Measurements from ENCODE around the gene F8.
"Not testable (repeated sequence)": the region's sequence is repeated elsewhere in the genome, so short reads cannot be mapped to it uniquely, and the experiment has no call there.

Gene F8

DNA sequence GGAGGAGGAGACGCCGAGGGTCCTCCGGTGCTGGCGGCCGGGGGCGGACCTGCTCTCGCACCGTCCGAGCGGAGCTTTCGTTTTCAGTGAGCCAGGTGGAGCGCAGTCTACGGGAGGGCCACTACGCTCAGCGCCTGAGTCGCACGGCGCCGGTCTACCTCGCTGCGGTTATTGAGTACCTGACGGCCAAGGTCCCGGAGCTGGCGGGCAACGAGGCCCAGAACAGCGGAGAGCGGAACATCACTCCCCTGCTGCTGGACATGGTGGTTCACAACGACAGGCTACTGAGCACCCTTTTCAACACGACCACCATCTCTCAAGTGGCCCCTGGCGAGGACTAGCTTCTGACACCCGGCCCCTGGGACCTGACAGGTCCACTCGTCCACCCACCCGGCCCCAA lies 137.5 kb downstream of the F8 start:
- DNase-seq (ENCODE audit: low spot score), result not testable (repeated sequence)

GRCh38 chrX:154884069-154884468 lies 138.5 kb downstream of the F8 start:
- not testable (repeated sequence) for DNase-seq (ENCODE audit: low spot score)

- no peak for DNase-seq (ENCODE audit: low spot score)
Measured at GRCh38 chrX:154873329-154873728, 149.2 kb downstream of the F8 start.

DNA sequence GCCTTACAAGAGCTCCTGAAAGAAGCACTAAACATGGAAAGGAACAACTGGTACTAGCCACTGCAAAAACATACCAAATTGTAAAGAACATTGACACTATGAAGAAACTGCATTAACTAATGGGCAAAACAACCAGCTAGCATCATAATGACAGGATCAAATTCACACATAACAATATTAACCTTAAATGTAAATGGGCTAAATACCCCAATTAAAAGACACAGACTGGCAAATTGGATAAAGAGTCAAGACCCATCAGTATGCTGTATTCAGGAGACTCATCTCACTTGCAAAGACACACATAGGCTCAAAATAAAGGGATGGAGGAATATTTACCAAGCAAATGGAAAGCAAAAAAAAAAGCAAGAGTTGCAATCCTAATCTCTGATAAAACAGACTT lies 154.0 kb downstream of the F8 start:
- DNase-seq (ENCODE audit: low spot score), result not testable (repeated sequence)

DNA sequence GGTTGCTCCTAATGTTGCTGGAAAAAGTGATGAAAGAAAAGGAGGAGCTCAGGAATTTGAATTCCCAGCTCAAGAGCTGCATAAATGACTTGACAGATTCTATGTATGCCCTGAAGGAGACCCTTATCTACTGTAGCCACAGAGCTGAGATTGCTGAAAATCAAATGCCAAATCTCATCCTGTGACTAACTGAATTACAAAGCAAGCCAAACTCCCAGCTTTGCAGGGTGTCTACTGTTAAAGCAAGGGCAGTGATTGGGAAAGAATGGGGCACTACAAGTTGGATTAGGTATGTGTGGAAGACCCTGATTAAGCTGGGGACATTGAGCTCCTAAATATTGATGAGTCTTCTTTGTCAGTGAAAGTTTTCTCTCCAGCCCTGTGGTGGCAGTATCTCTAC lies 167.3 kb downstream of the F8 start:
- no peak for DNase-seq (ENCODE audit: low spot score)

DNA sequence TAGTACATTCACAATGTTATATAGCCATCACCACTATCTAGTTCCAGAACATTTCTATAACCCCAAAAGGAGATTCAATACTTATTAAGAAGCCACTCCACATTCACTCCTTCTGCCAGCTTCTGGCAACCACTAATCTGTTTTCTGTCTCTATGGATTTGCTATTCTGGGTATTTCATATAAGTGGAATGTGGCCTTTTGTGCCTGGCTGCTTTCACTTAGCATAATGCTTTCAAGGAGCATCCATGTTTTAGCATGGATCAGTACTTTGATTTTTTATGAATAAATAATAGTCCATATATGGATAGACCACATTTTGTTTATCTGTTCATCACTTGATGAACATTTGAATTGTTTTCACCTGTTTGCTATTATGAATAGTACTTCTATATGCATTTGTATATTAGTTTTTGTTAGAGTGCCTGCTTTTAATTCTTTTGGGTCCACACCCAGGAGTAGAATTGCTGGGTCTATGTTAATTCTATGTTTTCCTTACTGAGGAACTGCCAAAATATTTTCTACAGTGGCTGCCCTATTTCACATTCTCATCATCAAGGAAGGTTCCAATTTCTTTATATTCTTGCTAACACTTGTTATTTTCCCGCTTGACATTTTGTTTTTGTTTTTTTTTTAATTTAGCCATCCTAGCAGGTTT lies 171.4 kb downstream of the F8 start:
- no peak for DNase-seq (ENCODE audit: low spot score)

DNA sequence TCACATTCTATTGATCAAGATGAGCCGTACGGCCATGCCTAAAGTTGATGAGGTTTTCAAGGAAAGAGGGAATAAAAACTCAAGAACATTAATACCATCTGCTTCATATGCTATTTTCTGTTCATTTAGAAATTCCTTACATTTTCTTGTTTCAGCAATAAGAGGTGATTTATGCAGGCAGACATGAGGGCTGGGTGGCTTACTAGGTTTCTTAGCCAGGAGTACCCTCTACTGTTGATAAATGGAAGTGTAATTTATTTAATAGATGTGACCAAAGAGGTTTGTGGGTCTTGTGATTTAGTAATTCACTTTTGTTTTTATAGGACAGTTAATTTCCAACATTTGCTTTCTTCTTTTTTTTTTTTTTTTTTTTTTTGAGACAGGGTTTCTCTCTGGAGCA lies 181.7 kb downstream of the F8 start:
- peak; percentile 36 for DNase-seq (ENCODE audit: low spot score)

DNA sequence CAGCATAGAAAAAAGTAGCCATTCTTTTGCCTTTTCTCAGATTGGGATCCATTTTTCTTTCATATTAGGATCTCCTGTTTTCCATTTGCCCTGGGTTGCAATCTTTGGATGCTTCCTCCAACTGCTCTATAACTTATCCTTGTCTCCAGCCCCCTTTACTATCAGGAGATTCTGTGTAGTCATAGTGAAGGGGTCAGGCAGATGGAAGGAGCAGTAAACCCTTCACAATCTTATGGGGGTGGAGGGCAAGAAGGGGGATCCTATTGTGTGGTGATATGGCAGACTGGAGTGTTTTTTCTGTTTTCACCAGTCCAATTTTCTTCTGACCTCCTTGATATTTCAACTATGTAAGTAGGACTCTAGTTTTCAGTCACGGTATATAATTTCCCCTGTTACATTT lies 186.4 kb downstream of the F8 start:
- no peak for DNase-seq (ENCODE audit: low spot score)

DNA sequence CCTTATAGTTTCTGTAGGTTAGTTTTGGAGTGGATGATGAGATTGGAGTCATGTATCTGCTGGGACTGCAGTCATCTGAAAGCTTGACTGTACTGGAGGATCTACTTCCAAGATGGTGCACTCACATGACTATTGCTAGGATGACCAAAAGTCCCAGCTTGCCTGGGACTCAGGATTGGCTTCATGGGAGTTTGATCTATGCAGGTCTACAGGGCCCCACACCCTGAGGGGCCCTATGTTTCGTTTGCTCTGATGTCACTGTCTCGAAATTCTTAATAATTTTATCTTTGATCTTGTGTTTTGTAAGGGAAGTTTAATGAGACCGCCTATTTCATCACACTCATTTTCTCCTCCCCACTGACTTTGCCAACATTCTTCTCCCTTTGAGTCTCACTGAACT lies 188.0 kb downstream of the F8 start, which contains the start of gene SMIM9:
Gene SMIM9, minus strand, starts transcription at position 101 of the 400 bp plus-strand sequence. CDS start 3,806 bp downstream, outside the sequence.
- DNase-seq (ENCODE audit: low spot score), result no peak

GRCh38 chrX:154833746-154834274 lies 188.7 kb downstream of the F8 start:
- DNase-seq (ENCODE audit: low spot score), result no peak

DNA sequence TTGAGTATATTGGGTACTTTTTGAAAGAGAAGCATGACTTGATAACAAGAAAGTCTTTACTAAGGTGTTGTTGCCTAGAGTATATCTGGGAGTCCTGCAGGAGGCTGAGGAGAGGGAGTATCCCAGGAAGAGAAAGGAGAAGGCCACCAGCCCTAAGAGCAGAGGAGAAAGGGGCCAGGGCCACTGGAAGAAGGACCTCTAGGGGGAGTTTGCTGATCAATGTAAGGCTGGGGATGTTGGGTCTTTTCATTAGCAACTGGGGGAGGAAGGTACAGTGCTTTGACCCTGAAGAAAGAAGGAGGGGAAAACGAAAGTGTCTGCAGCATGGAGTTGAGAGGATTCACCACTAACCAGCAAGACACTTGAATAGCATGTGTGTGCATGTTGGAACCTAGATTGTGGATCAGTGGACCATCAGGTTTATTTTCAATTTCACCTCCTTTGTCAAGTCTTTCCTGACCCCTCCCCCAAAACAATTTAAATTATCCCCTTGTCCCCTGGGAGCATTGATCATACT lies 192.5 kb downstream of the F8 start:
- DNase-seq (ENCODE audit: low spot score), result no peak

- DNase-seq (ENCODE audit: low spot score), result no peak
Measured at GRCh38 chrX:154829134-154829533, 193.4 kb downstream of the F8 start.

- no peak for DNase-seq (ENCODE audit: low spot score)
Measured at GRCh38 chrX:154828016-154828408, 194.5 kb downstream of the F8 start.

DNA sequence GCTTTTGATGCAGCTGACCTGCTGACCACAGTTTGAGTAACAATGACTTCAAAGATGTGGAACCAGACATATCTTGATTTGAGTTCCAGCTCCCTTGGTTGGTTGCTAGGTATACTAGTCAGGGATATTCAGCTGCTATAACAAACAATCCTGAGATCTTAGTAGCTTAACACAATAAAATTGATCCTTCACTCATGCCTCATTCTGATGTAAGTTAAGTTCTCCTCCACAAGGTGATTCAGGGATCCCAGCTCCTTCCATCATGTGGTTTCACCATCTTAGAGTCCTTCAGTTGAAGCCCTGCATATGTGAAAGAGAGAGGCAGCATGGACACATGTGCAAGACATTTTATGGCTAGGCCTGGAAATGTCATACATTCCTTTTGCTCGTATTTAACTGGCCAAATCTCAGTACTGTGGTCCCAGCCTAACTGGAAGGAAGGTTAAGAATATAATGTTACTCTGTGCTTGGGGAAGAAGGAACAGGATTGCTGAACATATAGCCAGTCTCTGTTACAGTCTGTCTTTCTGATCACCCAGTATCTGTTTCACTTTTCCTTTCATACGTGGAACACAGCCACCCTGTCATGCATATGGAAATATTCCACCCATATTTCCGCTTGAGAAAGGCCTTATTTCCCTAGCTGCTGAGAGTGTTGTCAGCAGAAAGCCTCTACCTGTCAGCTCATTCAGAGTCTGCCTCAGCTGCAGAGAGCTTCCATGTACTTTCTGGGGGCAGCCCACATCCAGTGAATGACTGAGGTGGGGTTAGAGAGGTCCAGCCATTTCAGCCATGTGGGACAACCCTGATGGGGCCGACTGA lies 195.1 kb downstream of the F8 start:
- no peak for DNase-seq (ENCODE audit: low spot score)

DNA sequence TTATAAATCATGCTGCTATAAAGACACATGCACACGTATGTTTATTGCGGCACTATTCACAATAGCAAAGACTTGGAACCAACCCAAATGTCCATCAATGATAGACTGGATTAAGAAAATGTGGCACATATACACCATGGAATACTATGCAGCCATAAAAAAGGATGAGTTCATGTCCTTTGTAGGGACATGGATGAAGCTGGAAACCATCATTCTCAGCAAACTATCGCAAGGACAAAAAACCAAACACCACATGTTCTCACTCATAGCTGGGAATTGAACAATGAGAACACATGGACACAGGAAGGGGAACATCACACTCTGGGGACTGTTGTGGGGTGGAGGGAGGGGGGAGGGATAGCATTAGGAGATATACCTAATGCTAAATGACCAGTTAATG lies 196.9 kb downstream of the F8 start:
- DNase-seq (ENCODE audit: low spot score), result not testable (repeated sequence)

- DNase-seq (ENCODE audit: low spot score), result no peak
Measured at GRCh38 chrX:154824638-154825037, 197.9 kb downstream of the F8 start.

GRCh38 chrX:154822029-154822428 lies 200.5 kb downstream of the F8 start:
- no peak for DNase-seq (ENCODE audit: low spot score)

DNA sequence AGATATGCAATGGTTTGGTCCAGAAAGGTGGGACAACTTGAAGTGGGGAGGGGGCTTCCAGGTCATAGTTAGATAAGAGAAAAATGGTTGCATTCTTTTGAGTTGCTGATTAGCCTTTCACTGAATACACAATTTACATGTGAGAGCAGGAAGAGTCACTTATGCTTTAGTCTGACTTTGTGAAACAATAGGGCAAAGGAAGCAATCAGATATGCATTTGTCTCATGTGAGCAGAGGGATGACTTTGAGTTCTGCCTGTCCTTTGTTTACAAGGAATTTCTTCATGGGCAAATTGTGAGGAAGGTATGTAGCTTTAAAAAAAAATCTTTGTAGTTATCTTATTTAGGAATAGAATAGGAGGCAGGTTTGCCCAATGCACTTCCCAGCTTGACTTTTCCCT lies 201.0 kb downstream of the F8 start:
- no peak for DNase-seq (ENCODE audit: low spot score)

GRCh38 chrX:154819771-154820341 lies 202.7 kb downstream of the F8 start:
- DNase-seq (ENCODE audit: low spot score), result no peak

DNA sequence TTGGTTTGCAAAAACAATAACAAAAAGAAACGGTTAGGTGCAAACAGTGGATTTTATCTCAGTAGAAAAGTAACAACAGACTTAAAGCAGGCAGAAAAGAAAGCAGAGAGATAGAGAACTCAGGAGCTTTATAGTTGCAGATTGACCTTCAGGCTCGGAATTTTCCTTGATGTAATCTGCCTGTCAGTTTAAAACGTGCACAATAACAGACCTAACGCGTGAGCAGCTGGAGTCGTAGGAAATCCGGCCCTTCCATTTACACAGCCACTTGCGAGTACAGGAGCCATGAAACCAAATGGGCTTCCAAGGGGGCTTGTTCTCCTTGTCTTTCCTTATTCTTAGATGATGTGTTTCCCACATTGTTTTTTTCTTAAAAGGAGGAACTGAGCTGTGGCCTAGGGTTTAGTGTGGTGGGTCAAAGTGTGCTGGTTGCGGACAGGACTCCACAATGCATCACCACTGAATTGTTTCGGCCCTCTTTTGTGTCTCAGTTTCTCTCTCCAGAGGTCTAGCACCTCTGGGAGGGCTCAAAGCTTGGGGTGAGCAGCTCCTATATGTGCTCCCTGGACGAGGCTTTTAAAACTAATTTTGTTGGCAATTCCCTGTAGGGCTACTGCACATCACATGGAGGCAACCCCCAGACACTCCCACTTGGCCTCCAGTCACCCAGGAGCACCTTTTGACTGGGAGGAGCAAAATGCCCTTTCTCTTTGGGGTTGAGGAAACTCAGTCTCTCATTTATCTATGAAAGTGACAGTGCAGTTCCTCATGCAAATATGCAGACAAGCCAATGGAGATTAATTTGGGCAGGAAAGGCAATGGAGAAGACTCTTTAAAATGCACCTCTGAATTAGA lies 203.4 kb downstream of the F8 start:
- DNase-seq (ENCODE audit: low spot score), result no peak

- not testable (repeated sequence) for DNase-seq (ENCODE audit: low spot score)
Measured at GRCh38 chrX:154817048-154817618, 205.4 kb downstream of the F8 start.

Data from activated CD4-positive, alpha-beta T cell treated with anti-CD3 and anti-CD28 coated beads, Interleukin-2, Interleukin-4, amounts not matched to agents 100 ng/mL and 50 ng/mL, durations not matched to agents 16 hours and 8 hours (primary cell).